PC-3 (cell line): ENCODE results near the gene OVAAL. TPM values are rescaled to one million over a fixed set of nuclear protein-coding genes. Genes with fewer than 3 reads are reported as not detected.

Experiments used
- ATAC-seq: fragments of 200-7000 bp; cut with Tn5 transposase; 2 replicates; pipeline ENCODE4 v1.9.1; 2020; ENCODE audit warnings: mild to moderate bottlenecking, moderate library complexity
- BruUV-seq: library from RNA; stranded (reverse); fragments of 400-500 nt; replicated peaks from 2 replicates; lab custom pipeline; 2021; lab: Mats Ljungman, UMichigan
- CTCF ChIA-PET: fragments of 300-600 bp; sonication (Branson Sonifier 250); formaldehyde crosslinking; loops from one replicate; lab custom pipeline; 2022; ENCODE audit warnings: antibody characterized with exemption; lab: Charles Lee
- POLR2A ChIA-PET: fragments of 300-600 bp; sonication (Branson Sonifier 250); formaldehyde crosslinking; loops from one replicate; lab custom pipeline; 2022; ENCODE audit warnings: antibody characterized with exemption; ENCODE audit not compliant: unreplicated experiment; lab: Charles Lee
- DNase-seq: peaks from one replicate; pipeline ENCODE4 v3.0.0-alpha.2; 2015
- H2AFZ ChIP-seq: fragments of 300-600 bp; sonication (generic); 2 replicates; pipeline ENCODE4 v1.6.0; 2016; ENCODE audit warnings: antibody characterized with exemption, low read length
- H3F3A ChIP-seq: fragments of 300-600 bp; sonication (generic); one replicate; pipeline ENCODE4 v1.6.0; 2017; ENCODE audit warnings: antibody characterized with exemption, low read length, control low read depth, mild to moderate bottlenecking; ENCODE audit not compliant: unreplicated experiment
- H3K27ac ChIP-seq: fragments of 300-600 bp; sonication (generic); 2 replicates; pipeline ENCODE4 v1.5.1; 2016; ENCODE audit warnings: mild to moderate bottlenecking, low read length
- H3K27me3 ChIP-seq: fragments of 300-600 bp; sonication (generic); 2 replicates; pipeline ENCODE4 v1.6.1; 2016; ENCODE audit warnings: low read length, mixed read lengths
- H3K36me3 ChIP-seq: fragments of 300-600 bp; sonication (generic); 2 replicates; pipeline ENCODE4 v1.6.1; 2016; ENCODE audit warnings: low read depth, mixed run types, low read length, mixed read lengths
- H3K4me1 ChIP-seq: fragments of 300-600 bp; sonication (generic); 2 replicates; pipeline ENCODE4 v1.5.1; 2016; ENCODE audit warnings: low read length; ENCODE audit not compliant: insufficient read depth
- H3K4me2 ChIP-seq: fragments of 300-600 bp; sonication (generic); 2 replicates; pipeline ENCODE4 v1.6.0; 2016; ENCODE audit warnings: low read length
- H3K4me3 ChIP-seq: fragments of 300-600 bp; sonication (generic); 2 replicates; pipeline ENCODE4 v1.5.1; 2016; ENCODE audit warnings: mild to moderate bottlenecking, low read length, mixed read lengths
- H3K79me2 ChIP-seq: fragments of 300-600 bp; sonication (generic); 2 replicates; pipeline ENCODE4 v1.6.1; 2017; ENCODE audit warnings: low read length, mixed read lengths
- H3K9ac ChIP-seq: fragments of 300-600 bp; sonication (generic); 2 replicates; pipeline ENCODE4 v1.6.0; 2016; ENCODE audit warnings: mild to moderate bottlenecking, low read length
- H3K9me2 ChIP-seq: fragments of 300-600 bp; sonication (generic); replicated peaks from 2 replicates; pipeline ENCODE4 v1.6.1; 2016; ENCODE audit warnings: mixed run types, low read length, mixed read lengths
- H3K9me3 ChIP-seq: fragments of 300-600 bp; sonication (generic); 2 replicates; pipeline ENCODE4 v1.6.1; 2016; ENCODE audit warnings: low read length, mixed read lengths
- H4K20me1 ChIP-seq: fragments of 300-600 bp; sonication (generic); 2 replicates; pipeline ENCODE4 v1.6.1; 2016; ENCODE audit warnings: low read length, mixed read lengths
- CTCF ChIP-seq: fragments of 300-600 bp; sonication (generic); conservative IDR thresholded peaks from 2 replicates; pipeline ENCODE4 v1.5.1; 2017; ENCODE audit warnings: antibody characterized with exemption, low read depth, mild to moderate bottlenecking, low read length
- EZH2 ChIP-seq: fragments of 300-600 bp; sonication (generic); IDR thresholded peaks from one replicate; pipeline ENCODE4 v1.6.1; 2017; ENCODE audit warnings: antibody characterized with exemption, mild to moderate bottlenecking, low read length; ENCODE audit not compliant: unreplicated experiment
- EZH2phosphoT487 ChIP-seq: fragments of 300-600 bp; sonication (generic); IDR thresholded peaks from 2 replicates; pipeline ENCODE4 v1.6.1; 2018; ENCODE audit warnings: mild to moderate bottlenecking, antibody characterized with exemption, low read length, borderline replicate concordance
- intact Hi-C: fragments of 100-400 bp; cut with micrococcal nuclease; formaldehyde crosslinking; loops from 2 replicates; pipeline ENCODE4 v1.9.0; 2023
- total RNA-seq: library from RNA; depleted of rRNA; stranded (reverse); fragments of >200 nt; gene quantifications from 2 replicates; pipeline ENCODE4 v1.2.3, GENCODE V29; 2014

The OVAAL gene
- total RNA-seq, 1 experiment from 2014 or later = not detected

- no peak overlapping the region for H3K4me3 ChIP-seq
- no peak overlapping the region for H3K27ac ChIP-seq
- DNase-seq (no peak), ATAC-seq (no peak)
- no peaks in the 10 kb centered on the region for H4K20me1 ChIP-seq
- no peaks in the 10 kb centered on the region for H3F3A ChIP-seq
- no peak overlapping the region for H3K9ac ChIP-seq
- H3K27me3 ChIP-seq = no peaks in the 10 kb centered on the region
- TF ChIP-seq CTCF = no peak
- no peak for TF ChIP-seq EZH2phosphoT487
- TF ChIP-seq EZH2 = no peak
- no peaks in the 10 kb centered on the region for H3K9me2 ChIP-seq
- no peak overlapping the region for H2AFZ ChIP-seq
- intact Hi-C loops = no loop called here
- no peaks in the 10 kb centered on the region for H3K79me2 ChIP-seq
- no peak overlapping the region for H3K4me2 ChIP-seq
- peaks cover 3% of the 10 kb centered on the region; the same call in 1 of the 2 replicates for H3K4me1 ChIP-seq
- no peaks in the 10 kb centered on the region for H3K9me3 ChIP-seq
- H3K36me3 ChIP-seq = no peaks in the 10 kb centered on the region
- BruUV-seq = no TSS peak
- ChIA-PET CTCF (no interaction called here), POLR2A (no interaction called here)
These were observed 16.0 kb upstream of the OVAAL start for GRCh38 chr1:180542838-180543145.

DNA sequence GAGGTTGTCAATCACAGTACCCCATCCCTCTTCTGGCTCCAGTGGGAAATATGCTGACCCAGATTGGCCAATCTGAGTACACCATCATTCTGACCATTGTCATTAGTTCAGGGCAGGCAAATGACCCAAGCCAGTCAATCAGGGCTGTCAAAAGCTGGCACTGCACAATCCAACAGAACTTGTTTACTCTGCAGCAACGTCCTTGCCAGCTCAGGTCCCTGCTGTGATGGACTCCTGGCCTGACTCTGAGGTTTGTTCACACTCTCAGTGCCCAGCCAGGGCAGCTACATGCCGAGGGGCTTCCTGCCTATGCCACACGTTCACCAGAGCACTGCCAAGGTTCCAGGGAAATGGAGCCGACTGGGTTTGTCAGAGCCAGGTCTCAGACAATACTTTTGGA is 14.7 kb upstream of the OVAAL start:
- intact Hi-C loops = no loop called here
- Histone ChIP-seq H3K9me2 (no peaks in the 10 kb centered on the region), H3K4me1 (peaks cover 3% of the 10 kb centered on the region; the same call in 1 of the 2 replicates), H3K36me3 (no peaks in the 10 kb centered on the region), H3K79me2 (no peaks in the 10 kb centered on the region), H3K9ac (no peak overlapping the region), H3K9me3 (no peaks in the 10 kb centered on the region), H3K4me2 (no peak overlapping the region), H3K27me3 (no peaks in the 10 kb centered on the region), H4K20me1 (no peaks in the 10 kb centered on the region), H3K4me3 (no peak overlapping the region), H3K27ac (no peak overlapping the region), H2AFZ (no peak overlapping the region), H3F3A (no peaks in the 10 kb centered on the region)
- CTCF ChIA-PET = no interaction called here
- ATAC-seq = no peak
- TF ChIP-seq EZH2phosphoT487 = no peak
- no peak for TF ChIP-seq EZH2
- no peak for DNase-seq
- no TSS peak for BruUV-seq
- POLR2A ChIA-PET = no interaction called here

GRCh38 chr1:180545991-180546390 is 12.8 kb upstream of the OVAAL start:
- H3K4me1 ChIP-seq = no peaks in the 10 kb centered on the region
- no TSS peak for BruUV-seq

More at GRCh38 chr1:180545991-180546390, 12.8 kb upstream of the OVAAL start:
- intact Hi-C loops = no loop called here
- H2AFZ ChIP-seq = no peak overlapping the region
- ATAC-seq (no peak), DNase-seq (no peak)
- no peak overlapping the region for H3K4me3 ChIP-seq
- TF ChIP-seq EZH2 = no peak
- no peak for TF ChIP-seq EZH2phosphoT487
- TF ChIP-seq CTCF = no peak
- no peaks in the 10 kb centered on the region for H3K79me2 ChIP-seq
- H3K36me3 ChIP-seq = no peaks in the 10 kb centered on the region
- H3K27ac ChIP-seq = no peak overlapping the region
- no peaks in the 10 kb centered on the region for H3F3A ChIP-seq
- H3K9ac ChIP-seq = no peak overlapping the region
- H3K9me2 ChIP-seq = no peaks in the 10 kb centered on the region
- ChIA-PET POLR2A (no interaction called here), CTCF (no interaction called here)
- no peaks in the 10 kb centered on the region for H3K27me3 ChIP-seq
- H3K4me2 ChIP-seq = no peak overlapping the region
- H4K20me1 ChIP-seq = no peaks in the 10 kb centered on the region
- H3K9me3 ChIP-seq = no peaks in the 10 kb centered on the region
